GM23338 (cell line): ENCODE results near the gene DENND4C. TPM values are rescaled to one million over a fixed set of nuclear protein-coding genes. Genes with fewer than 3 reads are reported as not detected.

Experiments used
- ATAC-seq: fragments of 200-7000 bp; cut with Tn5 transposase; 3 replicates; pipeline ENCODE4 v1.9.1; 2020
- DNase-seq: peaks from one replicate; pipeline ENCODE4 v3.0.0-alpha.2; 2015; ENCODE audit warnings: low spot score
- H2AFZ ChIP-seq: fragments of 200-600 bp; sonication (generic); 2 replicates; pipeline ENCODE4 v1.8.0; 2016; ENCODE audit warnings: antibody characterized with exemption, mild to moderate bottlenecking, moderate library complexity
- H3F3A ChIP-seq: fragments of 200-600 bp; sonication (generic); replicated peaks from 2 replicates; pipeline ENCODE4 v1.8.0; 2017; ENCODE audit warnings: antibody characterized with exemption, mixed run types, low read depth
- H3K27ac ChIP-seq: fragments of 200-600 bp; sonication (generic); 2 replicates; pipeline ENCODE4 v1.6.1; 2016; ENCODE audit warnings: low read depth
- H3K27me3 ChIP-seq: fragments of 200-600 bp; sonication (generic); 2 replicates; pipeline ENCODE4 v1.8.0; 2016; ENCODE audit warnings: mild to moderate bottlenecking, mixed run types, moderate library complexity; ENCODE audit not compliant: insufficient read depth
- H3K36me3 ChIP-seq: fragments of 200-600 bp; sonication (generic); 2 replicates; pipeline ENCODE4 v1.8.0; 2016; ENCODE audit warnings: mild to moderate bottlenecking; ENCODE audit not compliant: insufficient read depth
- H3K4me1 ChIP-seq: fragments of 200-600 bp; sonication (generic); 2 replicates; pipeline ENCODE4 v1.8.0; 2016; ENCODE audit warnings: mild to moderate bottlenecking, moderate library complexity; ENCODE audit not compliant: insufficient read depth
- H3K4me2 ChIP-seq: fragments of 200-600 bp; sonication (generic); 2 replicates; pipeline ENCODE4 v1.7.1; 2017; ENCODE audit warnings: mixed run types
- H3K4me3 ChIP-seq: fragments of 200-600 bp; sonication (generic); 2 replicates; pipeline ENCODE4 v1.6.1; 2016; ENCODE audit warnings: mixed run types
- H3K79me2 ChIP-seq: fragments of 200-600 bp; sonication (generic); replicated peaks from 2 replicates; pipeline ENCODE4 v1.8.0; 2017; ENCODE audit warnings: mild to moderate bottlenecking; ENCODE audit not compliant: insufficient read depth
- H3K9me2 ChIP-seq: fragments of 200-600 bp; sonication (generic); 2 replicates; pipeline ENCODE4 v1.8.0; 2017; ENCODE audit not compliant: insufficient read depth
- H4K20me1 ChIP-seq: fragments of 200-600 bp; sonication (generic); replicated peaks from 2 replicates; pipeline ENCODE4 v1.8.0; 2017; ENCODE audit warnings: mild to moderate bottlenecking; ENCODE audit not compliant: insufficient read depth
- H3K27ac Mint-ChIP-seq: 2 replicates; pipeline ENCODE4 v1.8.0; 2020; ENCODE audit warnings: inconsistent platforms, mild to moderate bottlenecking, moderate library complexity, mixed read lengths
- H3K27me3 Mint-ChIP-seq: 3 replicates; pipeline ENCODE4 v1.8.0; 2022; ENCODE audit warnings: low read depth, mild to moderate bottlenecking, moderate library complexity, mixed read lengths, inconsistent platforms; ENCODE audit not compliant: insufficient read depth, poor library complexity
- H3K36me3 Mint-ChIP-seq: 3 replicates; pipeline ENCODE4 v1.8.0; 2021; ENCODE audit warnings: low read depth, mild to moderate bottlenecking, inconsistent platforms, moderate library complexity, mixed read lengths
- H3K4me1 Mint-ChIP-seq: 3 replicates; pipeline ENCODE4 v1.8.0; 2020; ENCODE audit warnings: mild to moderate bottlenecking, inconsistent platforms, mixed read lengths
- H3K4me3 Mint-ChIP-seq: 3 replicates; pipeline ENCODE4 v1.8.0; 2021; ENCODE audit warnings: moderate library complexity, mild to moderate bottlenecking, inconsistent platforms, mixed read lengths
- H3K9me3 Mint-ChIP-seq: 3 replicates; pipeline ENCODE4 v1.8.0; 2020; ENCODE audit warnings: moderate library complexity, mild to moderate bottlenecking, inconsistent platforms, mixed read lengths
- CREB1 ChIP-seq: fragments of 250-450 bp; sonication (Bioruptor Pico); IDR thresholded peaks from 2 replicates; pipeline ENCODE4 v1.5.0; 2020; ENCODE audit warnings: low read depth, mild to moderate bottlenecking, moderate library complexity
- EZH2 ChIP-seq: fragments of 200-600 bp; sonication (generic); IDR thresholded peaks from one replicate; pipeline ENCODE4 v1.8.0; 2017; ENCODE audit warnings: antibody characterized with exemption, mild to moderate bottlenecking, low read depth; ENCODE audit not compliant: unreplicated experiment
- EZH2phosphoT487 ChIP-seq: fragments of 200-600 bp; sonication (generic); IDR thresholded peaks from one replicate; pipeline ENCODE4 v1.8.1; 2018; ENCODE audit warnings: antibody characterized with exemption; ENCODE audit not compliant: unreplicated experiment
- JUNB ChIP-seq: IDR thresholded peaks from one replicate; pipeline ENCODE4 v1.6.1; 2016; ENCODE audit warnings: antibody characterized with exemption; ENCODE audit not compliant: unreplicated experiment
- NANOG ChIP-seq: IDR thresholded peaks from 2 replicates; pipeline ENCODE4 v1.6.1; 2016; ENCODE audit warnings: antibody characterized with exemption, borderline replicate concordance
- POLR2AphosphoS5 ChIP-seq: IDR thresholded peaks from 2 replicates; pipeline ENCODE4 v1.6.1; 2016; ENCODE audit warnings: antibody characterized with exemption, low read depth
- STAT1 ChIP-seq: IDR thresholded peaks from one replicate; pipeline ENCODE4 v1.6.1; 2016; ENCODE audit warnings: antibody characterized with exemption; ENCODE audit not compliant: unreplicated experiment
- ZNF114 ChIP-seq: fragments of 250-450 bp; sonication (Bioruptor Pico); IDR thresholded peaks from 2 replicates; pipeline ENCODE4 v1.5.0; 2020; ENCODE audit warnings: mild to moderate bottlenecking, moderate library complexity
- ZNF331 ChIP-seq: fragments of 250-450 bp; sonication (Bioruptor Pico); IDR thresholded peaks from 2 replicates; pipeline ENCODE4 v1.5.0; 2020; ENCODE audit warnings: low read depth, mild to moderate bottlenecking, moderate library complexity
- polyA plus RNA-seq: library from polyadenylated mRNA; unstranded; fragments of >200 nt; fragmentation: Nextera tagmentation; extraction: Ambion mirVana; gene quantifications from 2 replicates; pipeline ENCODE4 v1.2.1, GENCODE V29; 2016
- total RNA-seq: library from RNA; depleted of rRNA; stranded (reverse); fragments of >200 nt; shearing (Covaris generic); gene quantifications from 2 replicates; pipeline ENCODE4 v1.2.3, GENCODE V29; 2014
- TF ChIP-seq, protein P1 (sequence below), 2 experiments: fragments of 200-600 bp in 1 of 2; sonication (generic) in 1 of 2; conservative IDR thresholded peaks; 2 replicates each; pipeline versions ENCODE4 v1.5.1 to v1.6.1; 2016 to 2017; ENCODE audit warnings: antibody characterized with exemption in 2 of 2, low read depth in 2 of 2, mild to moderate bottlenecking in 2 of 2, moderate library complexity in 1 of 2
- TF ChIP-seq, protein P2 (sequence below): IDR thresholded peaks from one replicate; pipeline ENCODE4 v1.6.1; 2018; ENCODE audit warnings: antibody characterized with exemption; ENCODE audit not compliant: unreplicated experiment
- TF ChIP-seq, protein P3 (sequence below): IDR thresholded peaks from 2 replicates; pipeline ENCODE4 v1.6.1; 2016; ENCODE audit warnings: antibody characterized with exemption

Gene DENND4C
- total and polyA plus RNA-seq, 2 experiments from 2014 or later: 6.4 to 30.8 TPM

DNA sequence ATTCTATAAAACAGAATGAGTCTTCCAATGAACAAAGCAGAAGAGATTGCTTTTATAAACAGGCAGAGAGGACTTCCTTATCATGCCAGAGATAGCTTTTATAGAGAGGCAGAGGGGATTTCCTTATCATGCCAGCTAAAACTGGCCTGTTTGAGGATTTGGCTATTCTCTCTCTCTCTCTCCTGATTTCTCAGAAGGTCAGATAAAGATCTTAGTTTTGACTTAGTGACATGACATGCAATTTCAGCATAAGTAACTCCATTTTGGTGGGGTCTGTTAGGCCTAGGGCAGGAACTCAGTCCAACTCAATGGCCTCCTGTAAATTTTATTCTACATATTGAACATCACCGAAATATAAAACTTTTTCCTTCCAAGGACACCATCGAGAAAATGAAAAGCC is 31.5 kb upstream of the DENND4C start:
- no peak overlapping the region for H3K4me3 ChIP-seq
- TF ChIP-seq ZNF114 (CRISPR knock-in tag) (no peak), NANOG (no peak)
- TF ChIP-seq, protein P1, sequence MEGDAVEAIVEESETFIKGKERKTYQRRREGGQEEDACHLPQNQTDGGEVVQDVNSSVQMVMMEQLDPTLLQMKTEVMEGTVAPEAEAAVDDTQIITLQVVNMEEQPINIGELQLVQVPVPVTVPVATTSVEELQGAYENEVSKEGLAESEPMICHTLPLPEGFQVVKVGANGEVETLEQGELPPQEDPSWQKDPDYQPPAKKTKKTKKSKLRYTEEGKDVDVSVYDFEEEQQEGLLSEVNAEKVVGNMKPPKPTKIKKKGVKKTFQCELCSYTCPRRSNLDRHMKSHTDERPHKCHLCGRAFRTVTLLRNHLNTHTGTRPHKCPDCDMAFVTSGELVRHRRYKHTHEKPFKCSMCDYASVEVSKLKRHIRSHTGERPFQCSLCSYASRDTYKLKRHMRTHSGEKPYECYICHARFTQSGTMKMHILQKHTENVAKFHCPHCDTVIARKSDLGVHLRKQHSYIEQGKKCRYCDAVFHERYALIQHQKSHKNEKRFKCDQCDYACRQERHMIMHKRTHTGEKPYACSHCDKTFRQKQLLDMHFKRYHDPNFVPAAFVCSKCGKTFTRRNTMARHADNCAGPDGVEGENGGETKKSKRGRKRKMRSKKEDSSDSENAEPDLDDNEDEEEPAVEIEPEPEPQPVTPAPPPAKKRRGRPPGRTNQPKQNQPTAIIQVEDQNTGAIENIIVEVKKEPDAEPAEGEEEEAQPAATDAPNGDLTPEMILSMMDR (conservative IDR thresholded peaks at IDR 0.05; ENCODE audit: low read depth in 2 of 2): no peak
- H3F3A ChIP-seq: no peaks in the 10 kb centered on the region
- H3K27ac ChIP-seq: no peak overlapping the region
- H3K27me3 ChIP-seq: no peaks in the 10 kb centered on the region
- no peaks in the 10 kb centered on the region for H3K79me2 ChIP-seq
- Mint-ChIP-seq H3K36me3 (no peaks in the 10 kb centered on the region), H3K27ac (no peak overlapping the region), H3K4me1 (peaks cover 5% of the 10 kb centered on the region; the same call in 2 of the 3 replicates), H3K9me3 (no peaks in the 10 kb centered on the region), H3K27me3 (no peaks in the 10 kb centered on the region), H3K4me3 (no peak overlapping the region)
- no peak overlapping the region for H2AFZ ChIP-seq
- no peaks in the 10 kb centered on the region for H3K9me2 ChIP-seq
- ATAC-seq: no peak
- no peak for DNase-seq
- no peaks in the 10 kb centered on the region for H4K20me1 ChIP-seq
- H3K4me2 ChIP-seq: no peak overlapping the region
- H3K4me1 ChIP-seq: peaks cover 9% of the 10 kb centered on the region; the same call in 1 of the 2 replicates
- no peaks in the 10 kb centered on the region for H3K36me3 ChIP-seq

DNA sequence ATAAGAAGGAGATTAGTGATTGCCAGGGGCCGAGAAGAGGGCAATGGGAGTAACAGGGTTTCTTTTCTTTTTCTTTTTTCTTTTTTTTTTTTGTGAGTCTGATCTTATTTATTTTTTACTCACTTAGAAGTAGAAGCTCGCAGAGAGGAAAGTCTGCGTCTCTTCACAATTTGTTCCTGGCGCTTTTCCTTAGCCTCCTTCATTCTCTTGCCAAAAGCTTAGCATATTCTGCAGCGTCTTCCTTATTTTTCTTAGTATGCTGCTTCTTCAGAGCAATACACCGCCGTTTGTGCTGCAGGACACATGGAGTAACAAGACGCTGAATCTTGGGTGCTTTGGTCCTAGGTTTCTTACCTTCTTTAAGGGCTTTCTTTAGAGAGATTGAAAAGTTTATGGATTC is 30.3 kb upstream of the DENND4C start:
- Histone ChIP-seq H2AFZ (no peak overlapping the region), H3K36me3 (no peaks in the 10 kb centered on the region), H4K20me1 (no peaks in the 10 kb centered on the region), H3K4me1 (peaks cover 9% of the 10 kb centered on the region; the same call in 1 of the 2 replicates), H3K79me2 (no peaks in the 10 kb centered on the region), H3F3A (no peaks in the 10 kb centered on the region), H3K9me2 (no peaks in the 10 kb centered on the region), H3K27me3 (no peaks in the 10 kb centered on the region), H3K4me3 (no peak overlapping the region), H3K4me2 (no peak overlapping the region), H3K27ac (no peak overlapping the region)
- H3K36me3 Mint-ChIP-seq: no peaks in the 10 kb centered on the region
- H3K4me3 Mint-ChIP-seq: no peak overlapping the region
- no peak for DNase-seq
- H3K27ac Mint-ChIP-seq: no peak overlapping the region
- no peaks in the 10 kb centered on the region for H3K27me3 Mint-ChIP-seq
- H3K9me3 Mint-ChIP-seq: no peaks in the 10 kb centered on the region
- ATAC-seq: no peak
- peaks cover 5% of the 10 kb centered on the region; the same call in 2 of the 3 replicates for H3K4me1 Mint-ChIP-seq
- TF ChIP-seq, protein P2, sequence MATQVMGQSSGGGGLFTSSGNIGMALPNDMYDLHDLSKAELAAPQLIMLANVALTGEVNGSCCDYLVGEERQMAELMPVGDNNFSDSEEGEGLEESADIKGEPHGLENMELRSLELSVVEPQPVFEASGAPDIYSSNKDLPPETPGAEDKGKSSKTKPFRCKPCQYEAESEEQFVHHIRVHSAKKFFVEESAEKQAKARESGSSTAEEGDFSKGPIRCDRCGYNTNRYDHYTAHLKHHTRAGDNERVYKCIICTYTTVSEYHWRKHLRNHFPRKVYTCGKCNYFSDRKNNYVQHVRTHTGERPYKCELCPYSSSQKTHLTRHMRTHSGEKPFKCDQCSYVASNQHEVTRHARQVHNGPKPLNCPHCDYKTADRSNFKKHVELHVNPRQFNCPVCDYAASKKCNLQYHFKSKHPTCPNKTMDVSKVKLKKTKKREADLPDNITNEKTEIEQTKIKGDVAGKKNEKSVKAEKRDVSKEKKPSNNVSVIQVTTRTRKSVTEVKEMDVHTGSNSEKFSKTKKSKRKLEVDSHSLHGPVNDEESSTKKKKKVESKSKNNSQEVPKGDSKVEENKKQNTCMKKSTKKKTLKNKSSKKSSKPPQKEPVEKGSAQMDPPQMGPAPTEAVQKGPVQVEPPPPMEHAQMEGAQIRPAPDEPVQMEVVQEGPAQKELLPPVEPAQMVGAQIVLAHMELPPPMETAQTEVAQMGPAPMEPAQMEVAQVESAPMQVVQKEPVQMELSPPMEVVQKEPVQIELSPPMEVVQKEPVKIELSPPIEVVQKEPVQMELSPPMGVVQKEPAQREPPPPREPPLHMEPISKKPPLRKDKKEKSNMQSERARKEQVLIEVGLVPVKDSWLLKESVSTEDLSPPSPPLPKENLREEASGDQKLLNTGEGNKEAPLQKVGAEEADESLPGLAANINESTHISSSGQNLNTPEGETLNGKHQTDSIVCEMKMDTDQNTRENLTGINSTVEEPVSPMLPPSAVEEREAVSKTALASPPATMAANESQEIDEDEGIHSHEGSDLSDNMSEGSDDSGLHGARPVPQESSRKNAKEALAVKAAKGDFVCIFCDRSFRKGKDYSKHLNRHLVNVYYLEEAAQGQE: no peak
- TF ChIP-seq EZH2phosphoT487 (no peak), NANOG (no peak), STAT1 (no peak), POLR2AphosphoS5 (no peak), ZNF331 (CRISPR knock-in tag) (no peak), EZH2 (no peak), CREB1 (no peak), JUNB (no peak), ZNF114 (CRISPR knock-in tag) (no peak)
- TF ChIP-seq, protein P3, sequence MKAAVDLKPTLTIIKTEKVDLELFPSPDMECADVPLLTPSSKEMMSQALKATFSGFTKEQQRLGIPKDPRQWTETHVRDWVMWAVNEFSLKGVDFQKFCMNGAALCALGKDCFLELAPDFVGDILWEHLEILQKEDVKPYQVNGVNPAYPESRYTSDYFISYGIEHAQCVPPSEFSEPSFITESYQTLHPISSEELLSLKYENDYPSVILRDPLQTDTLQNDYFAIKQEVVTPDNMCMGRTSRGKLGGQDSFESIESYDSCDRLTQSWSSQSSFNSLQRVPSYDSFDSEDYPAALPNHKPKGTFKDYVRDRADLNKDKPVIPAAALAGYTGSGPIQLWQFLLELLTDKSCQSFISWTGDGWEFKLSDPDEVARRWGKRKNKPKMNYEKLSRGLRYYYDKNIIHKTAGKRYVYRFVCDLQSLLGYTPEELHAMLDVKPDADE: no peak
- TF ChIP-seq, protein P1 (conservative IDR thresholded peaks at IDR 0.05; ENCODE audit: low read depth in 2 of 2): no peak
